Measurements from ENCODE around the gene HNF4A. TPM values are rescaled to one million over a fixed set of nuclear protein-coding genes. Genes with fewer than 3 reads are reported as not detected.

The HNF4A gene
- total RNA-seq, 4 donors from 2014 or later: under 0.01 to 0.26 TPM; not detected in 2

- Histone ChIP-seq H3K27me3 (peaks cover 0 to 3% of the 10 kb centered on the region in 2 donors), H3K4me1 (no peaks in the 10 kb centered on the region), H3K9me3 (no peaks in the 10 kb centered on the region), H3K36me3 (no peaks in the 10 kb centered on the region), H3K4me3 (no peak overlapping the region), H3K27ac (no peak overlapping the region)
- TF ChIP-seq CTCF (IDR thresholded peaks at IDR 0.05) (no peak), POLR2A (IDR thresholded peaks at IDR 0.05) (no peak)
- intact Hi-C loops (cut with DNase I; ENCODE audit: low total_unique reads): no loop called here
- no peak for DNase-seq
These were observed 74.1 kb downstream of the HNF4A start for GRCh38 chr20:44429419-44430269.

- H3K36me3 ChIP-seq: no peaks in the 10 kb centered on the region
- peaks cover 0 to 3% of the 10 kb centered on the region in 2 donors for H3K27me3 ChIP-seq
- TF ChIP-seq CTCF (IDR thresholded peaks at IDR 0.05) (no peak), POLR2A (IDR thresholded peaks at IDR 0.05) (no peak)
- DNase-seq: no peak
- no peak overlapping the region for H3K27ac ChIP-seq
- H3K9me3 ChIP-seq: no peaks in the 10 kb centered on the region
- intact Hi-C loops (cut with DNase I; ENCODE audit: low total_unique reads): no loop called here
- H3K4me1 ChIP-seq: no peaks in the 10 kb centered on the region
- H3K4me3 ChIP-seq: no peak overlapping the region
These were observed 75.0 kb downstream of the HNF4A start for GRCh38 chr20:44430270-44431065.

GRCh38 chr20:44431118-44431501 is 75.6 kb downstream of the HNF4A start:
- intact Hi-C loops (cut with DNase I; ENCODE audit: low total_unique reads): no loop called here

GRCh38 chr20:44431502-44432234 is 76.2 kb downstream of the HNF4A start:
- DNase-seq: no peak
- H3K4me3 ChIP-seq: no peak overlapping the region
- intact Hi-C loops (cut with DNase I; ENCODE audit: low total_unique reads): no loop called here

More at GRCh38 chr20:44431118-44431501, 75.6 kb downstream of the HNF4A start:
- no peak for TF ChIP-seq POLR2A (IDR thresholded peaks at IDR 0.05)
- TF ChIP-seq CTCF (IDR thresholded peaks at IDR 0.05): no peak
- no peak for DNase-seq
- Histone ChIP-seq H3K27ac (no peak overlapping the region), H3K36me3 (no peaks in the 10 kb centered on the region), H3K9me3 (no peaks in the 10 kb centered on the region), H3K4me3 (no peak overlapping the region), H3K4me1 (no peaks in the 10 kb centered on the region), H3K27me3 (peaks cover 0 to 3% of the 10 kb centered on the region in 2 donors)

More at GRCh38 chr20:44431502-44432234, 76.2 kb downstream of the HNF4A start:
- no peaks in the 10 kb centered on the region for H3K9me3 ChIP-seq
- H3K36me3 ChIP-seq: no peaks in the 10 kb centered on the region
- TF ChIP-seq CTCF (IDR thresholded peaks at IDR 0.05): no peak
- H3K27me3 ChIP-seq: peaks cover 0 to 3% of the 10 kb centered on the region in 2 donors
- H3K27ac ChIP-seq: no peak overlapping the region
- H3K4me1 ChIP-seq: no peaks in the 10 kb centered on the region

Measured in uterus (tissue), 4 donors.